MCF 10A (cell line): Measurements from ENCODE around the gene MRPS12. TPM values are rescaled to one million over a fixed set of nuclear protein-coding genes. Genes with fewer than 3 reads are reported as not detected.

Source experiments
- BruUV-seq: library from RNA; stranded (reverse); fragments of 400-500 nt; replicated peaks from 2 replicates; lab custom pipeline; 2021; lab: Mats Ljungman, UMichigan
- CTCF ChIA-PET: fragments of 300-600 bp; sonication (Branson Sonifier 250); formaldehyde crosslinking; extraction: SDS; loops from one replicate; lab custom pipeline; 2021; ENCODE audit warnings: antibody characterized with exemption, inconsistent platforms; lab: Yijun Ruan, JAX
- POLR2A ChIA-PET: fragments of 300-600, 350-650 bp; sonication (Branson Sonifier 250); formaldehyde crosslinking; extraction: SDS; loops from one replicate; lab custom pipeline; 2020; ENCODE audit warnings: antibody characterized with exemption, inconsistent platforms; lab: Yijun Ruan, JAX
- DNase-seq: peaks from one replicate; pipeline ENCODE4 v3.0.0-alpha.2; 2018; ENCODE audit not compliant: unreplicated experiment
- H3K27ac Mint-ChIP-seq: one replicate; pipeline ENCODE4 v1.8.0; 2022; ENCODE audit warnings: mild to moderate bottlenecking, low read depth, mixed read lengths; ENCODE audit not compliant: unreplicated experiment
- H3K27me3 Mint-ChIP-seq: one replicate; pipeline ENCODE4 v1.8.0; 2022; ENCODE audit warnings: mixed read lengths; ENCODE audit not compliant: insufficient read depth, unreplicated experiment
- H3K36me3 Mint-ChIP-seq: one replicate; pipeline ENCODE4 v1.8.0; 2022; ENCODE audit warnings: mild to moderate bottlenecking, moderate library complexity, mixed read lengths; ENCODE audit not compliant: insufficient read depth, unreplicated experiment
- H3K4me1 Mint-ChIP-seq: one replicate; pipeline ENCODE4 v1.8.0; 2022; ENCODE audit warnings: mixed read lengths; ENCODE audit not compliant: insufficient read depth, unreplicated experiment
- H3K4me3 Mint-ChIP-seq: one replicate; pipeline ENCODE4 v1.8.0; 2022; ENCODE audit warnings: mild to moderate bottlenecking, moderate library complexity, mixed read lengths; ENCODE audit not compliant: unreplicated experiment
- H3K9me3 Mint-ChIP-seq: one replicate; pipeline ENCODE4 v1.8.0; 2022; ENCODE audit warnings: mixed read lengths; ENCODE audit not compliant: unreplicated experiment
- intact Hi-C: fragments of 100-400 bp; cut with micrococcal nuclease; formaldehyde crosslinking; loops from 2 replicates; pipeline ENCODE4 v1.14.1; 2022
- total RNA-seq: library from RNA; stranded (reverse); gene quantifications from 2 replicates; pipeline ENCODE4 v1.2.3, GENCODE V29; 2022
- TF ChIP-seq, protein P1 (sequence below): fragments of 200-600 bp; IDR thresholded peaks from one replicate; pipeline ENCODE4 v1.8.0; 2022; ENCODE audit warnings: antibody characterized with exemption, mild to moderate bottlenecking; ENCODE audit not compliant: unreplicated experiment

MRPS12 gene
- total RNA-seq, 1 experiment from 2014 or later: 53.3 TPM

GRCh38 chr19:38893341-38893771 lies 37.4 kb upstream of the MRPS12 start:
- Mint-ChIP-seq H3K4me3 (no peak overlapping the region), H3K4me1 (peaks cover 10% of the 10 kb centered on the region), H3K27me3 (no peaks in the 10 kb centered on the region), H3K9me3 (no peaks in the 10 kb centered on the region), H3K27ac (no peak overlapping the region), H3K36me3 (peaks cover 17% of the 10 kb centered on the region)
- POLR2A ChIA-PET: no interaction called here
- CTCF ChIA-PET: interaction anchor here (0.6 kb wide), 1 partner anchor 56 kb away, joined by 3 read pairs; no protein-coding TSS in a partner anchor
- DNase-seq: no peak
- intact Hi-C loops: no loop called here
- no TSS peak for BruUV-seq
- TF ChIP-seq, protein P1, sequence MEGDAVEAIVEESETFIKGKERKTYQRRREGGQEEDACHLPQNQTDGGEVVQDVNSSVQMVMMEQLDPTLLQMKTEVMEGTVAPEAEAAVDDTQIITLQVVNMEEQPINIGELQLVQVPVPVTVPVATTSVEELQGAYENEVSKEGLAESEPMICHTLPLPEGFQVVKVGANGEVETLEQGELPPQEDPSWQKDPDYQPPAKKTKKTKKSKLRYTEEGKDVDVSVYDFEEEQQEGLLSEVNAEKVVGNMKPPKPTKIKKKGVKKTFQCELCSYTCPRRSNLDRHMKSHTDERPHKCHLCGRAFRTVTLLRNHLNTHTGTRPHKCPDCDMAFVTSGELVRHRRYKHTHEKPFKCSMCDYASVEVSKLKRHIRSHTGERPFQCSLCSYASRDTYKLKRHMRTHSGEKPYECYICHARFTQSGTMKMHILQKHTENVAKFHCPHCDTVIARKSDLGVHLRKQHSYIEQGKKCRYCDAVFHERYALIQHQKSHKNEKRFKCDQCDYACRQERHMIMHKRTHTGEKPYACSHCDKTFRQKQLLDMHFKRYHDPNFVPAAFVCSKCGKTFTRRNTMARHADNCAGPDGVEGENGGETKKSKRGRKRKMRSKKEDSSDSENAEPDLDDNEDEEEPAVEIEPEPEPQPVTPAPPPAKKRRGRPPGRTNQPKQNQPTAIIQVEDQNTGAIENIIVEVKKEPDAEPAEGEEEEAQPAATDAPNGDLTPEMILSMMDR: no peak

DNA sequence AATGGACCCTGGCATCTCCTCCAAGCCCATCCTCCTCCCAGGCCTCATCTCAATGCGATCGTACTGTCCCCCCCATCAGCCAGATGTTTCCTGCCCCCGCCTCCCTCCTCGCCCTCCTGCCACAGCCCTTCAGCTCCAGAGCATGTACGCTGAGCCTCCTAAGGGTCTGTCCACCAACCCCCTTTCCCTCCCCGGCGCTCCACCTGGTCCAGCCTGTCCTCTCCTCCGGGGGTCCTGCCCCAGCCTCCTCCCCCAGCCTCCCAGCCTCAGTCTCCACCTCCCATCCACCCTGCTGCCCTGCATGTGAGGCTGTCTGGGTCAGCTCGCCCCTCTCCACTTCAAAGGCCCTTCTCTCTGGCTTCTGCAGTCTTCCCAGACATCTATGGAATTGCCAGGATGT lies 35.8 kb upstream of the MRPS12 start:
- TF ChIP-seq, protein P1: no peak
- Mint-ChIP-seq H3K36me3 (peaks cover 5% of the 10 kb centered on the region), H3K9me3 (no peaks in the 10 kb centered on the region), H3K27ac (peak overlapping the region; percentile 54), H3K27me3 (no peaks in the 10 kb centered on the region), H3K4me3 (no peak overlapping the region), H3K4me1 (peaks cover 16% of the 10 kb centered on the region)
- intact Hi-C loops: no loop called here
- POLR2A ChIA-PET: no interaction called here
- CTCF ChIA-PET: interaction anchor here (0.6 to 0.9 kb wide), 4 partner anchors 8 to 66 kb away, joined by 3 to 5 read pairs (median 4); no protein-coding TSS in a partner anchor
- no TSS peak for BruUV-seq
- no peak for DNase-seq

GRCh38 chr19:38898788-38899446 lies 31.8 kb upstream of the MRPS12 start:
- Mint-ChIP-seq H3K4me1 (peaks cover 27% of the 10 kb centered on the region), H3K4me3 (peak overlapping the region; percentile 88), H3K27me3 (no peaks in the 10 kb centered on the region), H3K27ac (peak overlapping the region; percentile 98), H3K36me3 (no peaks in the 10 kb centered on the region), H3K9me3 (no peaks in the 10 kb centered on the region)
- intact Hi-C loops: loop anchor here (1.0 kb wide), 1 partner anchor 49 kb away; no protein-coding TSS in a partner anchor
- peak; percentile 13 for DNase-seq
- CTCF ChIA-PET: no interaction called here
- TF ChIP-seq, protein P1: no peak
- BruUV-seq: no TSS peak
- POLR2A ChIA-PET: interaction anchor here (0.8 kb wide), 1 partner anchor 31 kb away, joined by 3 read pairs; the partner anchor contains the start of genes MRPS12 and SARS2

GRCh38 chr19:38899447-38900201 lies 31.1 kb upstream of the MRPS12 start, which contains the start of the genes NFKBIB and SIRT2:
TSS of gene NFKBIB (plus strand) at chr19:38899969. CDS start at chr19:38900033, 64 bp downstream.
TSS of gene SIRT2 (minus strand) at chr19:38899618. CDS start at chr19:38899521, 97 bp downstream.
- TF ChIP-seq, protein P1: no peak
- Mint-ChIP-seq H3K4me1 (peaks cover 27% of the 10 kb centered on the region), H3K4me3 (peak within 1 kb of the TSS; percentile 88), H3K9me3 (no peaks in the 10 kb centered on the region), H3K27me3 (no peaks in the 10 kb centered on the region), H3K36me3 (no peaks in the 10 kb centered on the region), H3K27ac (peak within 1 kb of the TSS; percentile 98)
- POLR2A ChIA-PET: interaction anchor here (0.8 to 2.7 kb wide), 22 partner anchors 9 to 525 kb away, joined by 3 to 40 read pairs (median 5); partner anchors contain the start of genes CCER2, ECH1, EIF3K and FAM98C
- no TSS peak for BruUV-seq
- intact Hi-C loops: loop anchor here (1.0 kb wide), 1 partner anchor 49 kb away; no protein-coding TSS in a partner anchor
- CTCF ChIA-PET: interaction anchor here (0.6 to 1.4 kb wide), 5 partner anchors 13 to 496 kb away, joined by 3 to 11 read pairs (median 3); no protein-coding TSS in a partner anchor
- DNase-seq: peak; percentile 100
